NOMO-1 (cell line): Measurements from ENCODE around the gene UHMK1.

Source experiments
- DNase-seq, 2 experiments: peaks; one replicate each; lab custom pipeline; 2025; ENCODE audit not compliant: unreplicated experiment in 2 of 2; lab: John Stamatoyannopoulos, UW

The UHMK1 gene

GRCh38 chr1:162502928-162503327 is 5.3 kb downstream of the UHMK1 start:
- DNase-seq: no peak

- DNase-seq: no peak
Observed at GRCh38 chr1:162527314-162527713, 29.7 kb downstream of the UHMK1 start.

GRCh38 chr1:162530307-162530987 is 32.8 kb downstream of the UHMK1 start:
- DNase-seq: peak in 1 of 2 experiments; percentile 31

- no peak for DNase-seq
Observed at GRCh38 chr1:162530988-162531319, 33.3 kb downstream of the UHMK1 start.

- DNase-seq: no peak
Observed at GRCh38 chr1:162535501-162535900, 37.9 kb downstream of the UHMK1 start.

- DNase-seq: no peak
Observed at GRCh38 chr1:162536511-162536910, 38.9 kb downstream of the UHMK1 start.

GRCh38 chr1:162537216-162537615 is 39.6 kb downstream of the UHMK1 start:
- no peak for DNase-seq

GRCh38 chr1:162538815-162539431 is 41.3 kb downstream of the UHMK1 start:
- DNase-seq: no peak

GRCh38 chr1:162541619-162542141 is 44.1 kb downstream of the UHMK1 start:
- no peak for DNase-seq

GRCh38 chr1:162543228-162543627 is 45.6 kb downstream of the UHMK1 start:
- no peak for DNase-seq

GRCh38 chr1:162548170-162548569 is 50.6 kb downstream of the UHMK1 start:
- DNase-seq: no peak

- DNase-seq: no peak
Observed at GRCh38 chr1:162549001-162549400, 51.4 kb downstream of the UHMK1 start.

GRCh38 chr1:162550925-162551324 is 53.3 kb downstream of the UHMK1 start:
- no peak for DNase-seq

GRCh38 chr1:162551969-162552683 is 54.5 kb downstream of the UHMK1 start:
- DNase-seq: no peak

- no peak for DNase-seq
Observed at GRCh38 chr1:162552684-162553252, 55.1 kb downstream of the UHMK1 start.

GRCh38 chr1:162554258-162554657 is 56.6 kb downstream of the UHMK1 start:
- DNase-seq: no peak

- no peak for DNase-seq
Observed at GRCh38 chr1:162557536-162557935, 59.9 kb downstream of the UHMK1 start.

GRCh38 chr1:162560303-162561036 is 62.9 kb downstream of the UHMK1 start:
- no peak for DNase-seq

GRCh38 chr1:162561037-162561615 is 63.5 kb downstream of the UHMK1 start:
- peak; percentile 93 to 96 for DNase-seq
